OCI-LY7 (cell line): ENCODE results near the gene DNAH11.

ENCODE experiments used
- EZH2phosphoT487 ChIP-seq: fragments of 200-600 bp; sonication (generic); IDR thresholded peaks from 2 replicates; pipeline ENCODE4 v1.6.1; 2018; ENCODE audit warnings: low read depth, borderline replicate concordance, mild to moderate bottlenecking, mixed run types, antibody characterized with exemption, low read length, moderate library complexity, mixed read lengths
- TF ChIP-seq, protein P1 (sequence below): fragments of 200-600 bp; sonication (generic); conservative IDR thresholded peaks from 2 replicates; pipeline ENCODE4 v1.5.1; 2014; ENCODE audit warnings: mild to moderate bottlenecking, antibody characterized with exemption, low read length, moderate library complexity, mixed read lengths

DNA sequence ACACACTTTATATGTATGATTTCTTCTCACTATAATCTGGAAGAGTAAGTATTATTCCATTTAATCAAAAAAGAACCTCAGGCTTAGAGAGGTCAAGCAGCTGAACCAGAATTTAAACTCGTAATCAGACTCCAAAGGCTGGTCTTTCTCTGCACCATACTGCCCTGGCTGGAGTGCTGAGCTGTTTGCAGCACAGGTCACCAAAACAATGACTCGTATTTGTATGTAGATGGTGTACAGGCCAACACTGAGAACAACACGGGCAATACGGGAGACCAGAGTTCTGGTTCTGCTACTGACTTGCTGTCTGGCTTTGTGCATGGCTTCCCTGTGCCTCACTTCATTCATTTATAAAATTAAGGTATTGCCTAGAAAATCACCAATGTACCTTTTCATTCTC is 344.9 kb downstream of the DNAH11 start:
- TF ChIP-seq, protein P1, sequence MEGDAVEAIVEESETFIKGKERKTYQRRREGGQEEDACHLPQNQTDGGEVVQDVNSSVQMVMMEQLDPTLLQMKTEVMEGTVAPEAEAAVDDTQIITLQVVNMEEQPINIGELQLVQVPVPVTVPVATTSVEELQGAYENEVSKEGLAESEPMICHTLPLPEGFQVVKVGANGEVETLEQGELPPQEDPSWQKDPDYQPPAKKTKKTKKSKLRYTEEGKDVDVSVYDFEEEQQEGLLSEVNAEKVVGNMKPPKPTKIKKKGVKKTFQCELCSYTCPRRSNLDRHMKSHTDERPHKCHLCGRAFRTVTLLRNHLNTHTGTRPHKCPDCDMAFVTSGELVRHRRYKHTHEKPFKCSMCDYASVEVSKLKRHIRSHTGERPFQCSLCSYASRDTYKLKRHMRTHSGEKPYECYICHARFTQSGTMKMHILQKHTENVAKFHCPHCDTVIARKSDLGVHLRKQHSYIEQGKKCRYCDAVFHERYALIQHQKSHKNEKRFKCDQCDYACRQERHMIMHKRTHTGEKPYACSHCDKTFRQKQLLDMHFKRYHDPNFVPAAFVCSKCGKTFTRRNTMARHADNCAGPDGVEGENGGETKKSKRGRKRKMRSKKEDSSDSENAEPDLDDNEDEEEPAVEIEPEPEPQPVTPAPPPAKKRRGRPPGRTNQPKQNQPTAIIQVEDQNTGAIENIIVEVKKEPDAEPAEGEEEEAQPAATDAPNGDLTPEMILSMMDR = no peak
- TF ChIP-seq EZH2phosphoT487 = no peak
